ENCODE data around the gene SPART. TPM values are rescaled to one million over a fixed set of nuclear protein-coding genes. Genes with fewer than 3 reads are reported as not detected.
"Not testable (repeated sequence)": the region's sequence is repeated elsewhere in the genome, so short reads cannot be mapped to it uniquely, and the experiment has no call there.

SPART gene
- total RNA-seq, 1 donor: 102 TPM

GRCh38 chr13:36323951-36324566 is 22.1 kb downstream of the SPART start:
- Histone ChIP-seq H2AFZ (ENCODE audit: low read length) (no peak overlapping the region), H3K4me3 (ENCODE audit: insufficient read depth, low read length) (no peak overlapping the region), H3K4me1 (ENCODE audit: insufficient read depth, low read length) (no peaks in the 10 kb centered on the region), H3K9me3 (ENCODE audit: low read depth, low read length) (no peaks in the 10 kb centered on the region), H4K20me1 (ENCODE audit: insufficient read depth, low read length) (peaks cover 2% of the 10 kb centered on the region), H3K27me3 (ENCODE audit: insufficient read depth, low read length) (no peaks in the 10 kb centered on the region), H3K27ac (ENCODE audit: low read depth, low read length) (no peak overlapping the region), H3K36me3 (ENCODE audit: insufficient read depth, low read length) (peaks cover 56% of the 10 kb centered on the region), H3K79me2 (ENCODE audit: insufficient read depth, low read length) (peaks cover 16% of the 10 kb centered on the region), H3K4me2 (ENCODE audit: insufficient read depth, low read length) (no peak overlapping the region)
- DNase-seq (ENCODE audit: insufficient read length, low spot score, missing footprints): no peak
- TF ChIP-seq CTCF (IDR thresholded peaks at IDR 0.05; ENCODE audit: extremely low read depth, low read depth, low read length): no peak

- H3K4me2 ChIP-seq (ENCODE audit: insufficient read depth, low read length): no peak overlapping the region
- H3K9me3 ChIP-seq (ENCODE audit: low read depth, low read length): no peaks in the 10 kb centered on the region
- TF ChIP-seq CTCF (IDR thresholded peaks at IDR 0.05; ENCODE audit: extremely low read depth, low read depth, low read length): no peak
- no peaks in the 10 kb centered on the region for H3K27me3 ChIP-seq (ENCODE audit: insufficient read depth, low read length)
- H2AFZ ChIP-seq (ENCODE audit: low read length): no peak overlapping the region
- peaks cover 2% of the 10 kb centered on the region for H4K20me1 ChIP-seq (ENCODE audit: insufficient read depth, low read length)
- no peak overlapping the region for H3K27ac ChIP-seq (ENCODE audit: low read depth, low read length)
- H3K4me1 ChIP-seq (ENCODE audit: insufficient read depth, low read length): no peaks in the 10 kb centered on the region
- peaks cover 10% of the 10 kb centered on the region for H3K79me2 ChIP-seq (ENCODE audit: insufficient read depth, low read length)
- peaks cover 49% of the 10 kb centered on the region for H3K36me3 ChIP-seq (ENCODE audit: insufficient read depth, low read length)
- no peak for DNase-seq (ENCODE audit: insufficient read length, low spot score, missing footprints)
- no peak overlapping the region for H3K4me3 ChIP-seq (ENCODE audit: insufficient read depth, low read length)
Observed at GRCh38 chr13:36323408-36323807, 22.8 kb downstream of the SPART start.

GRCh38 chr13:36319793-36320192 is 26.4 kb downstream of the SPART start:
- not testable (repeated sequence) for DNase-seq (ENCODE audit: insufficient read length, low spot score, missing footprints); H4K20me1 ChIP-seq (ENCODE audit: insufficient read depth, low read length); H3K4me2 ChIP-seq (ENCODE audit: insufficient read depth, low read length); H3K79me2 ChIP-seq (ENCODE audit: insufficient read depth, low read length); H3K27me3 ChIP-seq (ENCODE audit: insufficient read depth, low read length); H3K9me3 ChIP-seq (ENCODE audit: low read depth, low read length); H3K27ac ChIP-seq (ENCODE audit: low read depth, low read length); H3K4me3 ChIP-seq (ENCODE audit: insufficient read depth, low read length); H2AFZ ChIP-seq (ENCODE audit: low read length); H3K4me1 ChIP-seq (ENCODE audit: insufficient read depth, low read length)
- peaks cover 30% of the 10 kb centered on the region for H3K36me3 ChIP-seq (ENCODE audit: insufficient read depth, low read length)

GRCh38 chr13:36313047-36313969 is 32.9 kb downstream of the SPART start:
- H3K27me3 ChIP-seq (ENCODE audit: insufficient read depth, low read length): no peaks in the 10 kb centered on the region
- peak overlapping the region; percentile 2 for H3K27ac ChIP-seq (ENCODE audit: low read depth, low read length)
- H3K36me3 ChIP-seq (ENCODE audit: insufficient read depth, low read length): peaks cover 37% of the 10 kb centered on the region
- no peak for TF ChIP-seq CTCF (IDR thresholded peaks at IDR 0.05; ENCODE audit: extremely low read depth, low read depth, low read length)
- no peak overlapping the region for H3K4me3 ChIP-seq (ENCODE audit: insufficient read depth, low read length)
- no peak overlapping the region for H2AFZ ChIP-seq (ENCODE audit: low read length)
- peaks cover 22% of the 10 kb centered on the region for H3K4me1 ChIP-seq (ENCODE audit: insufficient read depth, low read length)
- DNase-seq (ENCODE audit: insufficient read length, low spot score, missing footprints): no peak
- H4K20me1 ChIP-seq (ENCODE audit: insufficient read depth, low read length): peaks cover 3% of the 10 kb centered on the region
- no peaks in the 10 kb centered on the region for H3K9me3 ChIP-seq (ENCODE audit: low read depth, low read length)
- no peak overlapping the region for H3K4me2 ChIP-seq (ENCODE audit: insufficient read depth, low read length)
- H3K79me2 ChIP-seq (ENCODE audit: insufficient read depth, low read length): peaks cover 12% of the 10 kb centered on the region
